ENCODE data around the gene ING2.
"Not testable (repeated sequence)": the region's sequence is repeated elsewhere in the genome, so short reads cannot be mapped to it uniquely, and the experiment has no call there.

Gene ING2, protein sequence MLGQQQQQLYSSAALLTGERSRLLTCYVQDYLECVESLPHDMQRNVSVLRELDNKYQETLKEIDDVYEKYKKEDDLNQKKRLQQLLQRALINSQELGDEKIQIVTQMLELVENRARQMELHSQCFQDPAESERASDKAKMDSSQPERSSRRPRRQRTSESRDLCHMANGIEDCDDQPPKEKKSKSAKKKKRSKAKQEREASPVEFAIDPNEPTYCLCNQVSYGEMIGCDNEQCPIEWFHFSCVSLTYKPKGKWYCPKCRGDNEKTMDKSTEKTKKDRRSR

DNA sequence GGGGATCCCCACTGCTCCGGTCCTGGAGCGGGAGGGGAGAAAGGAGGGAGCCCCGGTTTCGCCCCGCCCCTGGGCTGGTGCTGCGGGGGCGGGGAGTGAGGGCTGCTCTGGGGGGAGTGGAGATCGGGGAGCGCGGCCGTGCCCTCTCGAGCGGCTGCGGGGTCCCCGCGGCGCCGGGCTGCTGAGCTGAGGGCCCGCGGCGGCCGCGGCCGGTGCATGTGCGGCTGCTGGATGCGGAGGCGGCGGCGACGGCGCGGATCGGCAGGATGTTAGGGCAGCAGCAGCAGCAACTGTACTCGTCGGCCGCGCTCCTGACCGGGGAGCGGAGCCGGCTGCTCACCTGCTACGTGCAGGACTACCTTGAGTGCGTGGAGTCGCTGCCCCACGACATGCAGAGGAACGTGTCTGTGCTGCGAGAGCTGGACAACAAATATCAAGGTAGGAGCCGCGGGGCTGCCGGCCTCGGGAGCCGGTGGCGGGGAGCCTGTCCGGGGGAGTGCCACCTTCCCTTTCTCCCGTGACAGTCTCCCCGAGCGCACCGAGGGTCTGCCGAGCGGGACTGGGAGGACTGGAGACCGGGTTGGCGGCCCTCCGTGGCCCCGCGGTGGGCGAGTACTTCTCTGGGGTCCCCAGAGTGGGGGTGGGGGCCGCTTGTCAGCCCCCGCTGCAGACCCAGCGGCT lies at the start of gene ING2:
Gene ING2, plus strand, starts transcription at position 129 of the 681 bp plus-strand sequence. Its CDS starts 138 bp downstream, at position 267.
- no peak for DNase-seq

DNA sequence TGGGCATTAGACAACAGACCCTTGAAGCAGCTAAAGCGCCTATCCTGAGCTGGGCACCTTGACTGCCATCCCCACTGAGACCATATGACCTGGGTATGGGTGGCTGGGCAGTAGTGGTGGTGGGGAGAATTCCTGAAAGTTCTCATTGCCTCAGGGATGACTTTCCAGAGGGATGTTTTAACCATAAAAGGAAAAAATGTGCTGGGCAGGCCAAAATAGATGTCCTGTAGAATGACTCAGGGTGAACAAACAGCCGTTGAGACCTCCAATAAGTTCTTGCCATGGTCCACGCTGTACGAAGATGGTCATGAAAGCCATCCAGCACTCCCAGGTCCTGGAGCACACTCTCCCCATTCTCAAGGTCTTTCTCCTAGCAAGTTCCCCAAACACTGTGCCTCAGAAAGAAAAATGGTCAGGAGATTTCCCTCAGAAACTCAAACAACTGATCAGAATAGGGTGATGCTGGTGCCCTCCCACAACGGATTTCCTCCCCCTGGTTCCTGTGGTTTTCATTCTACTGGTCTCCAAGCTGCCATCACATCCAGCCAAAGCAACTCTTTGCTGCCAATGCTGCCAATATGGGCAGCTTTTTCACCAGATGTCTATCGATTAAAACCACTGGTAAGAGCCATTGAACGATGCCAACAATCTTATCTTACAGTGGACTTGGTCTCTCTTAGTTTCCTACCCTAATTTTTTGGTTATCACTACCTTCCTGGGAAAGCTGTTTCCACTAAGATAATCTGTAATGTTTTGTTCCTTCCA lies 49.2 kb upstream of the ING2 start:
- DNase-seq: no peak

DNA sequence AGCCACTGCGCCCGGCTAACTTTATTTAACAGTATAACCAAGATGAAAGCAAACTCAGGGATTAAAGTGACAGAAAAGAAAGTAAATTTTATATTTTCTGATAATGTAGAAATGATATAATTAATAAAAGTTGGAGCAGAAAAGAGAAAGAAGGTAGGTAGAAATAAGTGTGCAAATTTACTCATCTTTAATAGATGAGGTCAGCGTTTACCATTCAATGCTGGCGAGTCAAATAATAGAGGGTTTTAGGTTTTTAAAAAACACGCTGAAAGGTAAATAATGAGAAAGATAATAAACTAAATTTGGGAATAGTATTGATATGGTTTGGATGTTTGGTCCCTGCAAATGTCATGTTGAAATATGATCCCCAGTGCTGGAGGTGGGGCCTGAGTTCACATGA lies 46.9 kb upstream of the ING2 start:
- no peak for DNase-seq

DNA sequence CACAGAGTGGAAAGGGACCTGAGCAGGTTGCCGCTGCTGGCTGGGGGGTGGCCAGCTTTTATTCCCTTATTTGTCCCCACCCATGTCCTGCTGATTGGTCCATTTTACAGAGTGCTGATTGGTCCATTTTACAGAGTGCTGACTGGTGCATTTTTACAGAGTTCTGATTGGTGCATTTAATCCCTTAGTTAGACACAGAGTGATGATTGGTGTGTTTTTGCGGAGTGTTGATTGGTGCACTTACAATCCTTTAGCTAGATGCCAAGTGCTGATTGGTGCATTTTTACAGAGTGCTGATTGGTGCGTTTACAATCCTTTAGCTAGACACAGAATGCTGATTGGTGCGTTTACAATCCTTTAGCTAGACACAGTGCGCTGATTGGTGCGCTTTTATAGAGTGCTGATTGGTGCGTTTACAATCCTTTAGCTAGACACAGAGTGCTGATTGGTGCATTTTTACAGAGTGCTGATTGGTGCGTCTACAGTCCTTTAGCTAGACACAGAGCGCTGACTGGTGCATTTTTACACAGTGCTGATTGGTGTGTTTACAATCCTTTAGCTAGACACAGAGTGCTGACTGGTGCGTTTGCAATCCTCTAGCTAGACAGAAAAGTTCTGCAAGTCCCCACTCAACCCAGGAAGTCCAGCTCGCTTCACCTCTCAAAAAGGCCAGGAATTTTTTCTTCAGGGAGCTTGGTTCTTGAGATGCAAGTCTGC lies 40.8 kb upstream of the ING2 start:
- not testable (repeated sequence) for DNase-seq

DNA sequence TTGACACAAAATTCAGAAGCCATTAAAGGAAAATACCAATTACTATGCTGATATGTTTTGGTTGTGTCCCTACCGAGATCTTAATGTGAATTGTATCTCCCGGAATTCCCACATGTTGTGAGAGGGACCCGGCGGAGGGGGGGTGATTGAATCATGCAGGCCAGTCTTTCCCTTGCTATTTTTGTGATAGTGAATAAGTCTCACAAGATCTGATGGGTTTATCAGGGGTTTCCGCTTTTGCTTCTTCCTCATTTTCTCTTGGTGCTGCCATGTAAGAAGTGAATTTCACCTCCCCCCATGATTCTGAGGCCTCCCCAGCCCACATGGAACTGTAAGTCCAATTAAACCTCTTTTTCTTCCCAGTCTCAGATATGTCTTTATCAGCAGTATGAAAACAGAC lies 39.0 kb upstream of the ING2 start:
- not testable (repeated sequence) for DNase-seq

DNA sequence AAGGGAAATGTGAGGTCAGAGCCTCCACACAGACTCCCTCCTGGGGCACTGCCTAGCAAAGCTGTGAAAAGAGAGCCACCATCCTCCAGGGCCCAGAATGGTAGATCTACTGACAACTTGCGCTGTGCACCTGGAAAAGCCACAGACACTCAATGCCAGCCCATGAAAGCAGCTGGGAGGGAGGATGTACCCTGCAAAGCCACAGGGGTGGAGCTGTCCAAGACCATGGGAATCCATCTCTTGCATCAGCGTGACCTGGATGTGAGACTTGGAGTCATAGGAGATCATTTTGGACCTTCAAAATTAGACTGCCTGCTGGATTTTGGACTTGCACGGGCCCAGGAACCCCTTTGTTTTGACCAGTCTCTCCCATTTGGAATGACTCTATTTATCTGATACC lies 37.6 kb upstream of the ING2 start:
- DNase-seq: no peak

DNA sequence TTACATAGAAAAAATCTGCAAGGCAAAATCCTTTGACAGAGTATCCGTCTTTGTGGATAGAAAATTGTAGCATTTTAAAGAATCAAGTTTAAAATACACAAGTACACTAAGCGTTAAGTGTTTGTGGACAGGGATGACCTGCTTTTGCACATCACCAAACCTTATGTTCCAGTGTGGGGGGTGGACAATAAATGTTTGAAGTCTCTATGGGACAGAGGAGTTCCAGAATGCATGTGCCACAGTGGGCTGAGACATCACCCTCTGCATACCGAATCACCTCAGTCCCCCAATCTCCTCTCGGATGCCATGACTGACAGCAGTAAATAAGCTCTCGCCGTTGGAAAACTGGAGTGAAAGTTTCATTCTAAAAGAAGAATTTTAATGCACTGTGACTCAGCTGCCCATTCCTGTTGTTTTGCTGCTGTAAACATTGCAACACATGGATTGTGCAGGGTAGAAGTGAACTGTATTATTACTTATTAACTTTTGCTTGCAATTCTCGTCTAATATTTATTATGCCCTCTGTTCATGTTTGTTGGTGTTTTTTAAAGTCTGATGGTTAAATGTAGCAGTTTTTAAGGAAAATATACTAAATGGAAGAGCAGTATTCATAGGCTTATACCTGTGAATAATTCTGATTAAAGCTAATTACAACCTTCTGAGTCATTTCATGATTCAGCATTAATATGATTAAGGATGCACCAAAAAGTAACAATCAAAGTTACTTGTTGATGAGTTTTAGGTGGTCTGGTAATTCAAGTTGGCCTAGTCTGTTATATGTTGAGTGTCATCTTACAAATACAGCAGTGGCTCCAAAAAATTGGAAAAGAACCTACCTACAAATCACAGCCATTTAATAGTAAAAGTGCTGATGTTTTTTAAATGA lies 36.4 kb upstream of the ING2 start:
- DNase-seq: no peak

DNA sequence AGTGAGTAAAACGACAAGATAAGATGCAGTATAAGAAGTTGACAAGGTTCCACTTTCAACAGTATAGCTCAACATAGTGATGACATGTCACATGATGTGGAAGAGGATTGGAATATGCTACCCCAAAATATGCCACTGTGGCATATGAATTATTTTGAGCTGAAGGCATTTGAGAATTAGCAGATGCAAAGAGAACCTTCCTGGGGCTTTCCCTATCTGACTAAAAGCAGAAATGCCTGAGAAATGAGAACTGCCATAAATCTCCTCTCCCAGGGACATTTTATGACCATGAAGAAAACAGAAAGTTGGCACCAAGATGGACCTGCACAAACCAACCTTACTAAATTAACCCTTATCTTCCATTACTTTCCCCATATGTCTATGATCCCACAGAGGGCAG lies 35.6 kb upstream of the ING2 start:
- no peak for DNase-seq

DNA sequence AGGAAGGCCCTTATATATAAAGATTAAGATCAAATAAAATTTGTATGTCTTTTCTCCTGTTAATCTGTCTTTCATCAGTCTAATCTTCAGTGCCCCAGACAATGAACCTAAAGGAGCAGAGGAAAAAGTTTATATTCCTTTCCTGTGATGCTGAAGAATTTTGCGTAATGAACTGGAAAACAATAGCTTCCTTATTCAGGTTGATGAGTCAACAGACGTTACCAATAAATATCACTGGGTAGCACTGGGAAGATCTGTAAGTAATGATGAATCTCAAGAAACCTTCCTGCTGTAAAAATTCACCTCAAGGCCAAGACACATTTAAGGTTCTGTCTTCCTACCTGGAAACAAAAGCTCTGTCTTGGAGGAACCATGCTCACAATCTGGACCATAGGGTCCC lies 34.9 kb upstream of the ING2 start:
- DNase-seq: no peak

DNA sequence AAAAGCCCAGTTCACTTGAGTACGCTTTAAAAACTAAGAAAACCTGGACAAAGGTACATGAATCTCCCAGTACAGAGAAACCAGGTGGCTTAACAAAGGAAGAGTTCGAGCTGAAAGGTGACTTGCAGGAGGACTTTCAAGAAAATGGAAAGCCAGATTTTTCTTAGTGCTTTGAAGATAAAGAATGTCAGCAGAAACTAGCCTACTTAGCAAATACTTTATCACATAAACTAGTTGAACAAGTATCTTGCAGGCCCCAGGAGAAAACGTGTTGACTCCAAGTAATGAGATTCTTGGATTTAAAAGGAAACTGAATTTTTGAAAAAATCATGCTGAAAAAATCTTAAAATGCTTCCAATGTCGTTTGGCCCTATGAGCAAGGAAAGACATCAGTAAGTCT lies 34.0 kb upstream of the ING2 start:
- no peak for DNase-seq

DNA sequence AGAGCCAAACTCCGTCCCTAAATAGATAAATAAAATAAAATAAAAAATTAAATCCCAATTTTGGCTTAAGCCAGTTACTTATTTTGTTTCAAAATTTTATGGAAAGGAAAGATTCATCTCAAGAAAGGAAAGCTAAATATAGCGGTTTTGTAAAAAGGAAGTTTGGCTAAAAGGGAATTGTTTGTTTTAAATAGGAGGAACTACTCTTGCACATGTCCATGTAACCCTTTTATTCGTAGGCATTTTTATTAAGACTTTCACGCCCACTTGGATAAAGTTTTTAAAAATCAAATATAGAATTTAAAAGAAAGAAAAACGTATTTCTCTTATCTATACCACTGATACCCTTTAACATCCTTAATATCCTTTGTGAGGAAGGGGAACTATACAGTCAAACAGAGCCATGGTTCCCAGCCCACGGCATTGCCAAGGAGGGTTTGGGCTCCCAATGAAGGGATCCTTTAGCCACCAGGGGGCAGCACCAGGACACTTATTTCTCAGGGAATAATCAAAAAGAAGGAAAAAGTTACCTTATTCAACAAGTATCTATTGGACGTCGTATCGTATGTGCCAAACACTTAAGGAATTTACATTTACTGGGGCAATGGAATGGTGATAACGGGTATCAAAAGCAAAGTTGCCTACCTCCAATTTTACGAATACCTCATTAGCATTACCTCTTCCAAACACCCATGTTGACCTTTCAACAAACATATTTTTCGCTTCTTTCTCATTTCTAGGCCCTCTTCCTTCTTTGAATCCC lies 32.7 kb upstream of the ING2 start:
- DNase-seq: peak; percentile 81

DNA sequence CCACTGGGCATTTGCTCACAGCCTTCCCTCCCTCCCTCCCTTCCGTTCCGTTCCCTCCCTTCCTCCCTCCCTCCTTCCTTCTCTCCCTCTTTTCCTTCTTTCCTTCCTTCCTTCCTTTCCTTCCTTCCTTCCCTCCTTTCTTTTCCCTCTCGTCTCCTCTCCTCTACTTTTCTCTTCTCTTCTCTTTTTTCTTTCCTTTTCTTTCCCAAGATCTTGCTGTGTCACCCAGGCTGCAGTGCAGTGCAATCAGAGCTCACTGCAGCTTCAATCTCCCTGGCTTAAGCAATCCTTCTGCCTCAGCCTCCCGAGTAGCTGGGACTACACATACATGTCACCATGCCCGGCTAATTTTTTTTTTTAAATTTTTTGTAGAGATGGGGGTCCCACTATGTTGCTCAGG lies 26.7 kb upstream of the ING2 start:
- DNase-seq: no peak

DNA sequence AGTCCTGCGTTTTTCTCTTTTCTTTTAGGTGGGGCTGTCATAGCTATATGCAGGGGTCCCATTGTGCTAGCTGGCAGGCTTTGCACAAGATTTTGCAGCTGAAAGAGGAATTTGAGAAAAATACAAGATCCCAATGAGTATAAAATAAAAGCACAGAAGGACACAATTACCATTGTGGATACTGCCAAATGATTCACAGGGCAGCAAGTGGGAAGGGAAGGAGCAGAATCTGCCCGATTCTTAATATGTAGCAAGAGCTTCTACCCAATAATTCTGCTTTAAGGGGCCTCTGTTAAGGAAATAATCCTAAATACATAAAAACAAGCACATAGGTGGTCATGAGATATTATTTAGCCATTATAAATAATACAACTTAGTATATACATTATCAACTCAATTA lies 25.9 kb upstream of the ING2 start:
- DNase-seq: no peak

DNA sequence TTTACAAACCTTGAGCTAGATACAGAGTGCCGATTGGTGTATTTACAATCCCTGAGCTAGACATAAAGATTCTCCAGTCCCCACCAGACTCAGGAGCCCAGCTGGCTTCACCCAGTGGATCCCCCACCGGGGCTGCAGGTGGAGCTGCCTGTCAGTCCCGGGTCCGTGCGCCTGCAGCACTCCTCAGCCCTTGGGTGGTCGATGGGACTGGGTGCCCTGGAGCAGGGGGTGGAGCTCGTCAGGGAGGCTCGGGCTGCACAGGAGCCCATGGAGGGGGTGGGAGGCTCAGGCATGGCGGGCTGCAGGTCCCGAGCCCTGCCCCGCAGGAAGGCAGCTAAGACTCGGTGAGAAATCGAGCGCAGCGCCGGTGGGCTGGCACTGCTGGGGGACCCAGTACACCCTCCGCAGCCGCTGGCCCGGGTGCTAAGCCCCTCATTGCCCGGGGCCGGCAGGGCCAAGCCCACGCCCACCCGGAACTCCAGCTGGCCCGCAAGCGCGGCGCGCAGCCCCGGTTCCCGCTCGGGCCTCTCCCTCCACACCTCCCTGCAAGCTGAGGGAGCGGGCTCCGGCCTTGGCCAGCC lies 22.3 kb upstream of the ING2 start:
- not testable (repeated sequence) for DNase-seq

DNA sequence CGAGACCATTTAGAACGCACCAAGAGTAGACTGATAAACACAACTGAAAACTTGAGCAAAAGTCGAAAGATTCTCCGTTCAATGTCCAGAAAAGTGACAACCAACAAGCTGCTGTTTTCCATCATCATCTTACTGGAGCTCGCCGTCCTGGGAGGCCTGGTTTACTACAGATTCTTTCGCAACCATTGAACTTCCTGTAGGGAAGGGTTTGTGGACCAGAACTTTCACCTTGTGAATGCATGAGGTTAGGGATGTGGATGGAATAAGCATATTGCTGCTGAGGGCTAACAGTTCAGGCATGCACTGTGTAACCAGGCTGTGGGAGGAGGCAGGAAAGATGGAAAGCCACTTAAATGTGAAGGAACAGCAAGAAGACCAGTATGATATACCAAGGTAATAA lies 20.9 kb upstream of the ING2 start:
- no peak for DNase-seq

DNA sequence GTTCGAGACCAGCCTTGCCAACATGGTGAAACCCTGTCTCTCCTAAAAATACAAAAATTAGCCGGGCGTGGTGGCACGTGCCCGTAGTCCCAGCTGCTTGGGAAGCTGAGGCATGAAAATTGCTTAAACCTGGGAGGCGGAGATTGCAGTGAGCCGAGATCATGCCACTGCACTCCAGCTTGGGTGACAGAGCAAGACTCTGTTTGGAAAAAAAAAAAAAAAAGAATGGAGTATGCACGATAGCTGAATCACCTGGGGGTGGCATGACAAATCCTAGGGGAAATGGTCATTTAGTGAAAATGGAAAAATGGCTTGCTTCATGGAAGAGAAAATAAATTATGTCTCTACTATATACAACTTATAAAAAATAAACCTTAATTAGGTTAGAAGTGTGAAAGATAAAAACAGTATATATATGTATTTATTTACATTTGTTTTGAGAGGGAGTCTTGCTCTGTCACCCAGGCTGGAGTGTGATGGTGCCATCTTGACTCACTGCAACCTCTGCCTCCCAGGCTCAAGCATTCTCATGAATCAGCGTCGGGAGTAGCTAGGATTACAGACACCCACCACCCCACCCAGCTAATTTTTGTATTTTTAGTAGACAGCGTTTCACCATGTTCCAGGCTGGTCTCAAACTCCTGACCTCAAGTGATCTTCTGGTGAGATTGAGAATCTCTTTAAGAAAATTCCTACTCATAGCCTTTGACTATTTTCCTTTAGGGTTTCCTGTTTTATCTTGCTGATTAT lies 19.3 kb upstream of the ING2 start:
- no peak for DNase-seq

DNA sequence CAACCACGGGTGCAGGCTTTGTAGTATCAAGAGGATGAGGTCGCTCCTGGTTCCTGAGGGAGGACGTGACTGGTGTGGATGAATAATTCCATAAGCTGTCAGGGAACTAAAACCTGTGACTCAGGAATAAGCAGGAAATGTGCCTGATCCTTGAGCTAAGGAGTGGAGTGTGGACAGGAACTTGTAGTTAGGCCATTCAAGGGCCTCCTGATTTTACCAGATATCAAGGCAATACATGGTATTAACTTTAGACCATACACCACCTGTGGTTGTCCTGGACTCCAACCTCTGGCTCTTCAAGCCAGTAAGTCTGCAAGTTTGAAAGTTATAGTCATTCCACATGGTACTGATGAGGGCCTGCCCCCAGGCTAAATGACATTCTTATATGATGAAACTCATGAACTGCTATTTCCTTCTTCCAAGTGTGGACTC lies 12.1 kb upstream of the ING2 start:
- no peak for DNase-seq

DNA sequence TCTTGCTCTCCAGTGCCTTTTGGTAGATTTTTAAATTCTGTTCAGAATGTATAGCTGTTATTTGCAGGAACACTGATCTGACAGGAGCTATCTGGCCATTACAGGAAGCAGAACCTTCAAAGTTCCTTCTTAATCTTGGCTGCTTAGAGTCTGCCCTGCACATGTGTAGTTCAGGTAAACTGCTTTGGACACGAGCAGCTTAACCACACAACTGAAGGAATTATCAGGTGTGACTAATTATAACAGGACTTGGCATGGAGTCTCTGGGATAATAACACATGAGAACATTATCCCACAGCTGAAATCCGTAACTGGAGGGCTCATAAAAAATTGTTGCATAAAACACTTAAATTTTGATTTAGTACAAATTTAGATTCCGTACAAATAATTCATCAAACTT lies 11.6 kb upstream of the ING2 start:
- DNase-seq: no peak

DNA sequence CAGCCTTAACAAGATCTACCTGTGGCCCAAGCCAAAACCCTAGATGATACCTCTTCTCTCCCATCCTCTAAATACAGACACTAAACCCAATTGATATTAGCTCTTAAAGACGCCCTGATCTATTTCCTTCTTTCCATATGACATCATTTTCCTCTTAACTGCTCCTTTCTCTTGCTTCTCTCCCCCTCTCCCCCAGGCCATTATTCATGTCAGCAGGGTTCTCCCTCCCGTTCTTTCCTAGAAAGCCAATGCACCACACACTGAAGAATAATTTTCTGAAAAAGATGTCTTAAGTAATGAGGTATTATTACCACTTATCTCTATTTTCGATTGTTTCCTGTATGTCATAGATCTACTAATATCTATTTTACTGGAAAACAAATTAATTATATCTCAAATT lies 9.7 kb upstream of the ING2 start:
- no peak for DNase-seq

DNA sequence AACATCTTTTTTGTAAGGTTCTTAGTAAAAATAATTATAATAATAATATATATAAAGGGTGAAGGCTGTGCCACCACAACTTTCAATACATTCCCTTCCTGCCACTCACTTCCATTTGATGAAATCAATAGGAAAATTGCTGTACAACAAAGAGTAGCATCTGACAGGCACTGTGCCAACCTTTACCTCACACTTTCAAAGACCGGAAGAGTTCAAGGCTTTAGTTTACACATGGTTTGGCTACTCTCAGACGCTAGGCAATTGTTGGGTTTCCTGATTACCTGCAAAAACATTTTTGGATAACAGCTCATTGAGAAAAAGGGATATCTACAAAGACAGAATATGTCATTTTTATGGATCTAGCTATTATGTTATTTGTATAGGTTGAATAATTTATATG lies 5.5 kb upstream of the ING2 start:
- DNase-seq: no peak
